Calu3 (cell line): ENCODE measurements around the gene FAM180A. TPM values are rescaled to one million over a fixed set of nuclear protein-coding genes. Genes with fewer than 3 reads are reported as not detected.

ENCODE experiments used
- BruUV-seq: library from RNA; stranded (reverse); fragments of 400-500 nt; replicated peaks from 2 replicates; lab custom pipeline; 2021; lab: Mats Ljungman, UMichigan
- CTCF ChIA-PET: fragments of 300-600 bp; sonication (Branson Sonifier 250); formaldehyde crosslinking; loops from one replicate; lab custom pipeline; 2022; ENCODE audit warnings: antibody characterized with exemption; lab: Charles Lee
- DNase-seq: peaks from one replicate; pipeline ENCODE4 v3.0.0; 2022
- H3K27ac Mint-ChIP-seq: one replicate; pipeline ENCODE4 v1.8.0; 2022; ENCODE audit warnings: mixed read lengths; ENCODE audit not compliant: unreplicated experiment
- H3K27me3 Mint-ChIP-seq: one replicate; pipeline ENCODE4 v1.8.0; 2022; ENCODE audit warnings: mixed read lengths; ENCODE audit not compliant: unreplicated experiment
- H3K36me3 Mint-ChIP-seq: one replicate; pipeline ENCODE4 v1.8.0; 2022; ENCODE audit warnings: mild to moderate bottlenecking, moderate library complexity, mixed read lengths; ENCODE audit not compliant: insufficient read depth, unreplicated experiment
- H3K4me1 Mint-ChIP-seq: one replicate; pipeline ENCODE4 v1.8.0; 2022; ENCODE audit warnings: mild to moderate bottlenecking, low read depth, mixed read lengths; ENCODE audit not compliant: unreplicated experiment
- H3K4me3 Mint-ChIP-seq: one replicate; pipeline ENCODE4 v1.8.0; 2022; ENCODE audit warnings: mild to moderate bottlenecking, low read depth, moderate library complexity, mixed read lengths; ENCODE audit not compliant: unreplicated experiment
- H3K9me3 Mint-ChIP-seq: one replicate; pipeline ENCODE4 v1.8.0; 2022; ENCODE audit warnings: low read depth, mixed read lengths; ENCODE audit not compliant: unreplicated experiment
- intact Hi-C: fragments of 100-400 bp; cut with micrococcal nuclease; formaldehyde crosslinking; loops from one replicate; pipeline ENCODE4 v1.10.0; 2022; ENCODE audit not compliant: unreplicated experiment
- total RNA-seq: library from RNA; stranded (reverse); gene quantifications from 2 replicates; pipeline ENCODE4 v1.2.3, GENCODE V29; 2022
- TF ChIP-seq, protein P1 (sequence below): fragments of 200-600 bp; IDR thresholded peaks from one replicate; pipeline ENCODE4 v1.8.0; 2022; ENCODE audit warnings: antibody characterized with exemption; ENCODE audit not compliant: unreplicated experiment

Gene FAM180A
- total RNA-seq, 1 experiment from 2014 or later = not detected

DNA sequence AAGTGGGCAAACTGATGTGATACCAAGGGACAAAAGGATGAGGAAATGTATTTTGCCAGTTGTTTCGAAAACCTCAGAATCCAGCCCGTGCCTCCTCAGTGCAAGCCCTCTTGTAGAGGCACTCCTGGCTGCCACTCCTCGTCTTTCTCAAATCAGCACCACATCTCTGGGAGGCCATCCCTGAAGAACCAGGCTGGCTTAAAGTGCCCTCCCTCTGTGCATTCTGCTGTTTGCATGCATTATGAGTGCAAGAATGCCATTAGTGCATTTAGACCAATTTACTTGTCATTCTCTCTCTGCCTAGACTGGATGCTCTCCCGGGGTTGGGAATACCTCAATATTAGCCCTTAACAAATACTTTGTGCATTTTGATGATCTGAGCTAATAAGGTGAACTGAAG is 19.9 kb upstream of the FAM180A start:
- intact Hi-C loops = no loop called here
- no peak overlapping the region for H3K4me3 Mint-ChIP-seq
- no peaks in the 10 kb centered on the region for H3K9me3 Mint-ChIP-seq
- H3K27ac Mint-ChIP-seq = no peak overlapping the region
- no peaks in the 10 kb centered on the region for H3K4me1 Mint-ChIP-seq
- H3K27me3 Mint-ChIP-seq = peaks cover 65% of the 10 kb centered on the region
- TF ChIP-seq, protein P1, sequence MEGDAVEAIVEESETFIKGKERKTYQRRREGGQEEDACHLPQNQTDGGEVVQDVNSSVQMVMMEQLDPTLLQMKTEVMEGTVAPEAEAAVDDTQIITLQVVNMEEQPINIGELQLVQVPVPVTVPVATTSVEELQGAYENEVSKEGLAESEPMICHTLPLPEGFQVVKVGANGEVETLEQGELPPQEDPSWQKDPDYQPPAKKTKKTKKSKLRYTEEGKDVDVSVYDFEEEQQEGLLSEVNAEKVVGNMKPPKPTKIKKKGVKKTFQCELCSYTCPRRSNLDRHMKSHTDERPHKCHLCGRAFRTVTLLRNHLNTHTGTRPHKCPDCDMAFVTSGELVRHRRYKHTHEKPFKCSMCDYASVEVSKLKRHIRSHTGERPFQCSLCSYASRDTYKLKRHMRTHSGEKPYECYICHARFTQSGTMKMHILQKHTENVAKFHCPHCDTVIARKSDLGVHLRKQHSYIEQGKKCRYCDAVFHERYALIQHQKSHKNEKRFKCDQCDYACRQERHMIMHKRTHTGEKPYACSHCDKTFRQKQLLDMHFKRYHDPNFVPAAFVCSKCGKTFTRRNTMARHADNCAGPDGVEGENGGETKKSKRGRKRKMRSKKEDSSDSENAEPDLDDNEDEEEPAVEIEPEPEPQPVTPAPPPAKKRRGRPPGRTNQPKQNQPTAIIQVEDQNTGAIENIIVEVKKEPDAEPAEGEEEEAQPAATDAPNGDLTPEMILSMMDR = no peak
- CTCF ChIA-PET = no interaction called here
- no peak for DNase-seq
- no peaks in the 10 kb centered on the region for H3K36me3 Mint-ChIP-seq
- no TSS peak for BruUV-seq

- no TSS peak for BruUV-seq
- intact Hi-C loops = no loop called here
- Mint-ChIP-seq H3K27ac (no peak overlapping the region), H3K36me3 (no peaks in the 10 kb centered on the region), H3K4me3 (no peak overlapping the region), H3K27me3 (peaks cover 69% of the 10 kb centered on the region), H3K4me1 (no peaks in the 10 kb centered on the region), H3K9me3 (no peaks in the 10 kb centered on the region)
- CTCF ChIA-PET = no interaction called here
- TF ChIP-seq, protein P1 = no peak
- DNase-seq = no peak
These were observed 19.5 kb upstream of the FAM180A start for GRCh38 chr7:135768064-135768463.

DNA sequence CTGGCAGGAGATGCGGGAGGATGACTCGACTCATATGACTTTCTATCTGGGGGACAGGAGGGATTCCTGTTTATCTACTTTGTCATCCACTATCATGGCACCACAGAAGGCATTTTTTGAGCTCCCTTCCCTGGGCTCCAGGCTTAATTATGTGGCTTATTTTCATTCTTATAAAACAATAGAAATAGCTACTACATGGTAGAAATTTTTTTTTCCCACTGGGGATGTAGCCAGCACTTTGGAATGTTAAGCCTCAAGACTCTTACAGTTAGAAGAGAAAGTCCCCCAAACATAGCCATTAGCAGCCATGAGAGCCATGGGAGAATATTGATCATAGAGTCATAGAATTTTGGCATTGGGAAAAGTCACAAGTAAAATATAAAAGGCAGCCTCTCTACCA is 14.6 kb upstream of the FAM180A start:
- peaks cover 83% of the 10 kb centered on the region for H3K27me3 Mint-ChIP-seq
- no peaks in the 10 kb centered on the region for H3K36me3 Mint-ChIP-seq
- no peak overlapping the region for H3K4me3 Mint-ChIP-seq
- no peak overlapping the region for H3K27ac Mint-ChIP-seq
- CTCF ChIA-PET = interaction anchor here (1.2 kb wide), 1 partner anchor 41 kb away, joined by 3 read pairs; no protein-coding TSS in a partner anchor
- intact Hi-C loops = no loop called here
- H3K9me3 Mint-ChIP-seq = no peaks in the 10 kb centered on the region
- BruUV-seq = no TSS peak
- H3K4me1 Mint-ChIP-seq = no peaks in the 10 kb centered on the region
- TF ChIP-seq, protein P1 = no peak
- no peak for DNase-seq

DNA sequence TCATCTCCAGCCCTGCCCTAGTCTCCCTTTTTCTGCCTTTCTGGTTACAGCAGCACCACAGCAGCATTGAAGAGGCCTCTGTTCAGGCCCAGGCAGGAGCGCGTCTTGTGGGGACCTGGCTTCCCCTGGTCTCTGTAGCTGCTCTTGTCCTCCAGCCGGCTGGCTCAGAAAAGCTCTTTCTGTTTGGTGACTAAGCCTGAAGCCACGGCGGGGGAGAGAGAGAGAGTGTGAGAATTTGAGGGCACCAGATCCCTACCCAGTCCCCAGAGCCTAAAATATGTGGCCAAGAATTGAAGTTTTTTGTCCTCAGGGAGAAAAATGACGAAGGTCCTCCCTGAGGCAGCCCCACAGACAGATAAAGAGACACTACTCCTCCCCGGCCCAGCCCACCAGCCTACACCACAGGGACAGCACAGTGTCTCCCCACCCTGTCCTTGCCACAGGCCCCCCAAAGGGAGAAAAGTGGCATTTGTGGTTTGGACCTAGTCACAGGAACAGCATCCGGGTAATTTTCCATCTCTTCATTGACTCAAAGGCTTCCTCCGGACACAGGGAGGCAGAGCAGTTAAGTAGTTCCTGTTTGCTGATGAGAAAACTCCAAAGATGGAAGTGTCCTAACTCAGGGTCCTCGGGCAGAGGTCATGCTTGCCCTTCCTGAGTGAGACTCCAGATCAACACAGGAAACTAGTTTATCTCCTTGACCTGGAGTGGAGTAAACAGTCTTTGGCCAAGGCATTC is 13.3 kb upstream of the FAM180A start:
- H3K9me3 Mint-ChIP-seq = no peaks in the 10 kb centered on the region
- BruUV-seq = no TSS peak
- CTCF ChIA-PET = interaction anchor here (1.2 kb wide), 1 partner anchor 39 kb away, joined by 3 read pairs; no protein-coding TSS in a partner anchor
- no peak overlapping the region for H3K27ac Mint-ChIP-seq
- H3K36me3 Mint-ChIP-seq = no peaks in the 10 kb centered on the region
- no peaks in the 10 kb centered on the region for H3K4me1 Mint-ChIP-seq
- peaks cover 83% of the 10 kb centered on the region for H3K27me3 Mint-ChIP-seq
- intact Hi-C loops = no loop called here
- TF ChIP-seq, protein P1 = no peak
- DNase-seq = no peak
- no peak overlapping the region for H3K4me3 Mint-ChIP-seq
